HCT116 (cell line): ENCODE measurements around the gene HINT2.

ENCODE experiments used
- CEBPB ChIP-seq: IDR thresholded peaks from 2 replicates; pipeline ENCODE4 v1.6.1; 2012; ENCODE audit warnings: low read depth
- EZH2phosphoT487 ChIP-seq: fragments of 200-600 bp; IDR thresholded peaks from 2 replicates; pipeline ENCODE4 v1.6.1; 2018; ENCODE audit warnings: antibody characterized with exemption, borderline replicate concordance
- POLR2A ChIP-seq: IDR thresholded peaks from 2 replicates; pipeline ENCODE4 v1.7.0; 2011; ENCODE audit warnings: borderline replicate concordance; ENCODE audit not compliant: insufficient read depth, insufficient read length; ENCODE audit errors: extremely low read depth
- SIN3A ChIP-seq: IDR thresholded peaks from 2 replicates; pipeline ENCODE4 v1.6.1; 2012; ENCODE audit warnings: low read depth
- YY1 ChIP-seq: IDR thresholded peaks from 2 replicates; pipeline ENCODE4 v1.6.1; 2011; ENCODE audit warnings: low read length, low read depth, moderate library complexity, mild to moderate bottlenecking; ENCODE audit not compliant: insufficient replicate concordance; ENCODE audit errors: extremely low read depth
- TF ChIP-seq, protein P1 (sequence below), 3 experiments: fragments of 200-600 bp in 1 of 3; sonication (generic) in 1 of 3; IDR thresholded peaks in 2 of 3; conservative IDR thresholded peaks in 1 of 3; 2 replicates each; pipeline ENCODE4 v1.5.1; 2012 to 2017; ENCODE audit warnings: low read depth in 2 of 3, low read length in 2 of 3, antibody characterized with exemption in 1 of 3, borderline replicate concordance in 1 of 3, control low read depth in 1 of 3, mild to moderate bottlenecking in 1 of 3, mixed read lengths in 1 of 3, mixed run types in 1 of 3, moderate library complexity in 1 of 3; ENCODE audit not compliant: insufficient read depth in 1 of 3
- TF ChIP-seq, protein P2 (sequence below): IDR thresholded peaks from 2 replicates; pipeline ENCODE4 v1.6.1; 2012; ENCODE audit warnings: low read depth

DNA sequence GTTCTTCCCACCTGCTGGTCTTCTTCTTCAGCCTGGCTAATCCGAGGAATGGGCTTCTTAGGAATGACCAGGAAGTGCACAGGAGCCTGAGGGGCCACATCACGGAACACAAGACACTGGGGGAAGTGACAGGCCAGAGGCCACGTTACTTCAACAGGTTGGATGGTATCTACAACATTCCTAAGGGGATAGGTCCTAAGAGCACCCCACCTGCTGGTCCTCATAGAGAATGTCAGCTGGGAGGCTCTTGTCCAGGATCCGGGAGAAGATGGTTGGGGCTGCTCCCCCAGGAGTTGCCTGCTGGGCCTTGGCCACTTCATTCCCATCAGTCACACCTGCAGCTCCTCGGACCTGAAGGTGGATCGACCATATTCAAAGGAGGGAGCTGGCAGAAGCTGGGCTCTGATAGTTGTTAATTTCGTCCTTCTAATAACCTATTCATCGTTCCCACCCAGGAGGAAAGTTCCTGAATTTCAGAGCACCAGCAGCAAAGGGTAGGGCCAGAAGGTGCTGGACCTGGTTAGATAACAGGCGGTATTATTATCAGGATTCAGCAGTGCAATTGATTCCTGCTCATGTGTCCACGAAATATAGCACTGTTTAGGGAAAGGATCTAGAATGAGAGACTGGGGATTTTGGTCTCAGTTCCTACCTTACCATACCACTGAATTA lies 1.3 kb downstream of the HINT2 start:
- no peak for TF ChIP-seq EZH2phosphoT487
- no peak for TF ChIP-seq SIN3A
- TF ChIP-seq, protein P1, sequence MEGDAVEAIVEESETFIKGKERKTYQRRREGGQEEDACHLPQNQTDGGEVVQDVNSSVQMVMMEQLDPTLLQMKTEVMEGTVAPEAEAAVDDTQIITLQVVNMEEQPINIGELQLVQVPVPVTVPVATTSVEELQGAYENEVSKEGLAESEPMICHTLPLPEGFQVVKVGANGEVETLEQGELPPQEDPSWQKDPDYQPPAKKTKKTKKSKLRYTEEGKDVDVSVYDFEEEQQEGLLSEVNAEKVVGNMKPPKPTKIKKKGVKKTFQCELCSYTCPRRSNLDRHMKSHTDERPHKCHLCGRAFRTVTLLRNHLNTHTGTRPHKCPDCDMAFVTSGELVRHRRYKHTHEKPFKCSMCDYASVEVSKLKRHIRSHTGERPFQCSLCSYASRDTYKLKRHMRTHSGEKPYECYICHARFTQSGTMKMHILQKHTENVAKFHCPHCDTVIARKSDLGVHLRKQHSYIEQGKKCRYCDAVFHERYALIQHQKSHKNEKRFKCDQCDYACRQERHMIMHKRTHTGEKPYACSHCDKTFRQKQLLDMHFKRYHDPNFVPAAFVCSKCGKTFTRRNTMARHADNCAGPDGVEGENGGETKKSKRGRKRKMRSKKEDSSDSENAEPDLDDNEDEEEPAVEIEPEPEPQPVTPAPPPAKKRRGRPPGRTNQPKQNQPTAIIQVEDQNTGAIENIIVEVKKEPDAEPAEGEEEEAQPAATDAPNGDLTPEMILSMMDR (IDR thresholded peaks at IDR 0.05 in 2 of 3, conservative IDR thresholded peaks at IDR 0.05 in 1 of 3; ENCODE audit: borderline replicate concordance in 1 of 3, insufficient read depth in 1 of 3, low read depth in 2 of 3, low read length in 2 of 3): peak; percentile 40 to 70 (median 59); a peak in 5 of 6 replicates
- TF ChIP-seq, protein P2, sequence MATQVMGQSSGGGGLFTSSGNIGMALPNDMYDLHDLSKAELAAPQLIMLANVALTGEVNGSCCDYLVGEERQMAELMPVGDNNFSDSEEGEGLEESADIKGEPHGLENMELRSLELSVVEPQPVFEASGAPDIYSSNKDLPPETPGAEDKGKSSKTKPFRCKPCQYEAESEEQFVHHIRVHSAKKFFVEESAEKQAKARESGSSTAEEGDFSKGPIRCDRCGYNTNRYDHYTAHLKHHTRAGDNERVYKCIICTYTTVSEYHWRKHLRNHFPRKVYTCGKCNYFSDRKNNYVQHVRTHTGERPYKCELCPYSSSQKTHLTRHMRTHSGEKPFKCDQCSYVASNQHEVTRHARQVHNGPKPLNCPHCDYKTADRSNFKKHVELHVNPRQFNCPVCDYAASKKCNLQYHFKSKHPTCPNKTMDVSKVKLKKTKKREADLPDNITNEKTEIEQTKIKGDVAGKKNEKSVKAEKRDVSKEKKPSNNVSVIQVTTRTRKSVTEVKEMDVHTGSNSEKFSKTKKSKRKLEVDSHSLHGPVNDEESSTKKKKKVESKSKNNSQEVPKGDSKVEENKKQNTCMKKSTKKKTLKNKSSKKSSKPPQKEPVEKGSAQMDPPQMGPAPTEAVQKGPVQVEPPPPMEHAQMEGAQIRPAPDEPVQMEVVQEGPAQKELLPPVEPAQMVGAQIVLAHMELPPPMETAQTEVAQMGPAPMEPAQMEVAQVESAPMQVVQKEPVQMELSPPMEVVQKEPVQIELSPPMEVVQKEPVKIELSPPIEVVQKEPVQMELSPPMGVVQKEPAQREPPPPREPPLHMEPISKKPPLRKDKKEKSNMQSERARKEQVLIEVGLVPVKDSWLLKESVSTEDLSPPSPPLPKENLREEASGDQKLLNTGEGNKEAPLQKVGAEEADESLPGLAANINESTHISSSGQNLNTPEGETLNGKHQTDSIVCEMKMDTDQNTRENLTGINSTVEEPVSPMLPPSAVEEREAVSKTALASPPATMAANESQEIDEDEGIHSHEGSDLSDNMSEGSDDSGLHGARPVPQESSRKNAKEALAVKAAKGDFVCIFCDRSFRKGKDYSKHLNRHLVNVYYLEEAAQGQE: no peak
- TF ChIP-seq POLR2A: no peak
- no peak for TF ChIP-seq CEBPB
- TF ChIP-seq YY1: no peak
